CD14-positive monocyte (primary cell): Measurements from ENCODE around the gene RPS6KA5. TPM values are rescaled to one million over a fixed set of nuclear protein-coding genes. Genes with fewer than 3 reads are reported as not detected.
A peak's percentile ranks its signal among the peaks of the same experiment; 100 is the strongest.
"Not testable (repeated sequence)": the region's sequence is repeated elsewhere in the genome, so short reads cannot be mapped to it uniquely, and the experiment has no call there.

Experiments
- DNase-seq, 3 donors: peaks; one replicate each; pipeline ENCODE4 v3.0.0-alpha.2; 2011 to 2022
- H2AFZ ChIP-seq: 2 replicates; pipeline ENCODE4 v1.6.0; 2012; ENCODE audit warnings: mild to moderate bottlenecking, low read depth, low read length, inconsistent platforms; ENCODE audit not compliant: insufficient read depth, poor library complexity, severe bottlenecking
- H3K27ac ChIP-seq, 2 donors: 1 replicate in 1 of 2; 2 replicates in 1 of 2; pipeline ENCODE4 v1.5.1; 2012 to 2013; ENCODE audit warnings: low read length in 2 of 2, control low read depth in 1 of 2, inconsistent platforms in 1 of 2, low read depth in 1 of 2, mild to moderate bottlenecking in 1 of 2
- H3K27me3 ChIP-seq, 2 donors: one replicate each; pipeline versions ENCODE4 v1.6.0 to v1.6.1; 2011 to 2013; ENCODE audit warnings: low read length in 2 of 2; ENCODE audit not compliant: control insufficient read depth in 2 of 2, insufficient read depth in 2 of 2
- H3K36me3 ChIP-seq, 2 donors: replicated peaks in 1 of 2; 1 replicate in 1 of 2; 2 replicates in 1 of 2; pipeline versions ENCODE4 v1.5.1 to v1.6.1; 2012 to 2013; ENCODE audit warnings: low read length in 2 of 2, control low read depth in 1 of 2, inconsistent platforms in 1 of 2, mild to moderate bottlenecking in 1 of 2; ENCODE audit not compliant: insufficient read depth in 2 of 2, control insufficient read depth in 1 of 2
- H3K4me1 ChIP-seq, 2 donors: 1 replicate in 1 of 2; 2 replicates in 1 of 2; pipeline versions ENCODE4 v1.5.1 to v1.6.1; 2012 to 2013; ENCODE audit warnings: low read length in 2 of 2, control low read depth in 1 of 2, inconsistent platforms in 1 of 2, mild to moderate bottlenecking in 1 of 2, moderate library complexity in 1 of 2; ENCODE audit not compliant: insufficient read depth in 2 of 2, control insufficient read depth in 1 of 2
- H3K4me2 ChIP-seq: replicated peaks from 2 replicates; pipeline ENCODE3; 2012; ENCODE audit warnings: low read length, moderate library complexity, mild to moderate bottlenecking; ENCODE audit not compliant: poor library complexity, severe bottlenecking; ENCODE audit errors: extremely low read depth
- H3K4me3 ChIP-seq, 3 experiments: fragments of 200-600 bp in 1 of 3; sonication (generic) in 1 of 3; replicated peaks in 1 of 3; 1 replicate in 2 of 3; 2 replicates in 1 of 3; pipeline ENCODE4 v1.5.1; 2011 to 2013; ENCODE audit warnings: low read length in 3 of 3, mild to moderate bottlenecking in 3 of 3, control low read depth in 2 of 3, low read depth in 2 of 3, inconsistent platforms in 1 of 3, moderate library complexity in 1 of 3
- H3K79me2 ChIP-seq: 2 replicates; pipeline ENCODE4 v1.6.0; 2012; ENCODE audit warnings: mild to moderate bottlenecking, control low read depth, inconsistent platforms, low read length, moderate library complexity; ENCODE audit not compliant: insufficient read depth
- H3K9ac ChIP-seq: 2 replicates; pipeline ENCODE4 v1.6.0; 2017; ENCODE audit warnings: low read length, mild to moderate bottlenecking; ENCODE audit not compliant: insufficient read depth, poor library complexity, severe bottlenecking
- H3K9me3 ChIP-seq, 2 donors: replicated peaks in 1 of 2; 1 replicate in 1 of 2; 2 replicates in 1 of 2; pipeline versions ENCODE4 v1.5.1 to v1.6.1; 2012 to 2013; ENCODE audit warnings: low read length in 2 of 2, control low read depth in 1 of 2; ENCODE audit not compliant: control insufficient read depth in 1 of 2, insufficient read depth in 1 of 2
- H4K20me1 ChIP-seq: 2 replicates; pipeline ENCODE4 v1.6.0; 2012; ENCODE audit warnings: mild to moderate bottlenecking, low read length, control low read depth, moderate library complexity; ENCODE audit not compliant: insufficient read depth
- H3K27ac Mint-ChIP-seq, 7 donors: one replicate each; pipeline ENCODE4 v1.8.0; 2020; ENCODE audit warnings: mild to moderate bottlenecking in 7 of 7, mixed read lengths in 7 of 7, moderate library complexity in 6 of 7, inconsistent platforms in 2 of 7
- H3K27me3 Mint-ChIP-seq, 3 donors: one replicate each; pipeline ENCODE4 v1.8.0; 2021 to 2022; ENCODE audit warnings: low read depth in 3 of 3, mild to moderate bottlenecking in 3 of 3, mixed read lengths in 3 of 3, moderate library complexity in 3 of 3, inconsistent platforms in 1 of 3
- H3K36me3 Mint-ChIP-seq, 2 donors: one replicate each; pipeline ENCODE4 v1.8.0; 2020; ENCODE audit warnings: mixed read lengths in 2 of 2, inconsistent platforms in 1 of 2, mild to moderate bottlenecking in 1 of 2
- H3K4me1 Mint-ChIP-seq: one replicate; pipeline ENCODE4 v1.8.0; 2020; ENCODE audit warnings: mild to moderate bottlenecking, mixed read lengths
- H3K4me3 Mint-ChIP-seq, 2 donors: one replicate each; pipeline ENCODE4 v1.8.0; 2020; ENCODE audit warnings: mild to moderate bottlenecking in 2 of 2, mixed read lengths in 2 of 2, moderate library complexity in 1 of 2
- H3K9me3 Mint-ChIP-seq, 7 donors: one replicate each; pipeline ENCODE4 v1.8.0; 2020 to 2022; ENCODE audit warnings: mixed read lengths in 7 of 7, mild to moderate bottlenecking in 6 of 7, moderate library complexity in 6 of 7, inconsistent platforms in 2 of 7
- WGBS: methylation state at CpG from one replicate; pipeline ENCODE4 v1.1.5; 2013; ENCODE audit warnings: missing lambda C conversion rate; ENCODE audit not compliant: insufficient coverage; 5-methylcytosine and 5-hydroxymethylcytosine counted together
- intact Hi-C, 2 donors: fragments of 100-400 bp; cut with micrococcal nuclease; formaldehyde crosslinking; loops; one replicate each; pipeline versions ENCODE4 v1.15.0 to v1.15.1; 2023
- polyA plus RNA-seq, 3 donors: library from polyadenylated mRNA; depleted of rRNA in 1 of 3; unstranded in 2 of 3; stranded (reverse) in 1 of 3; fragments of 300-500 nt in 2 of 3; fragments of >200 nt in 1 of 3; fragmentation: Illumina TruSeq in 2 of 3; gene quantifications; 1 replicate in 2 of 3; 2 replicates in 1 of 3; pipeline ENCODE4 v1.2.3, GENCODE V29; 2012 to 2021
- TF ChIP-seq, protein P1 (sequence below): fragments of 200-600 bp; IDR thresholded peaks from one replicate; pipeline ENCODE4 v1.8.0; 2022; ENCODE audit warnings: antibody characterized with exemption, mild to moderate bottlenecking

The RPS6KA5 gene
- polyA plus RNA-seq, 3 donors, result 4.4 to 10.1 (median 7.9) TPM

DNA sequence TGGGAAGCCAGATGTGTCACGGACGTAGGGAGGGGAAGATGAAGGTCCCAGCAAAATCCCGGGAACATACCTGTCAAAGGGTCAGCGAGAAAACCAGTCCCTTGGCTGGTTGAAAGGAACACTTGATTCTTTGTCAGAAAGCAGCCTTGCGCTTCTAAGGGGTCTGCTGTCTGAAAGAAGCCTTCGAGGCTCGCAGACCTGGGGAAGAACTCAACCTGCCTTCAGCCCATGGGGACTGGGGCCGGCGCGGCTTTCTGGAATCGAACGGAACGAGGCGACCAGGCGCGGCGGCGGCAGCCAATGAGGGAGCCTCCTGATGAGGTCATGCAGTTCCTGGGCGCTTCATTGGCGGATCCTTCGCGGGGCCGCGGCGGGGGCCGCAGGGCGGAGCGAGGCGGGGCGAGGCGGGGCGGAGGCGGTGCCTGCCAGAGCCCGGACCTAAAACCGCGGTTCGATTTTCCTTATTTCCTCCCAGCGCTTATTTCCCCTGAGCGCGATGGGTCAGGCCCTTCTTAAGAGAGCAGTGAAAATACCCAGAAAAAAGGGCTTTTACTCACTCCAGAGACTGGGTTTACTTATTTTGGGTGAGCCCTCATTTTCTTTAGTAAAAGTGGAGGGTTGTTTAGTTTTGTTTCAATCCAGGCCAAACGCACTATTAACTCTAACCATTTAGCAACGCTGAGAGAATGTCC lies 232.4 kb downstream of the RPS6KA5 start:
- Histone ChIP-seq H3K9ac (peak overlapping the region; percentile 53), H3K4me2 (peak overlapping the region; percentile 88), H4K20me1 (no peaks in the 10 kb centered on the region), H3K27me3 (no peaks in the 10 kb centered on the region), H3K27ac (peak overlapping the region; percentile 86 to 90), H3K4me3 (peak overlapping the region; percentile 39 to 75 (median 44)), H3K36me3 (no peaks in the 10 kb centered on the region), H3K79me2 (no peaks in the 10 kb centered on the region), H3K4me1 (peaks cover 20 to 23% of the 10 kb centered on the region in 2 donors), H2AFZ (peak overlapping the region; percentile 89), H3K9me3 (peaks cover 13 to 23% of the 10 kb centered on the region in 2 donors)
- intact Hi-C loops, result loop anchor here in 1 of 2 donors (5.0 to 10.0 kb wide), 2 partner anchors 71 to 423 kb away; no protein-coding TSS in a partner anchor
- Mint-ChIP-seq H3K9me3 (peaks cover 10 to 39% (median 24%) of the 10 kb centered on the region in 7 donors), H3K4me3 (peak overlapping the region; percentile 72 to 85), H3K36me3 (no peaks in the 10 kb centered on the region), H3K27ac (peak overlapping the region; percentile 90 to 95 (median 93)), H3K4me1 (peaks cover 19% of the 10 kb centered on the region), H3K27me3 (peaks cover 2 to 9% (median 6%) of the 10 kb centered on the region in 3 donors)
- DNase-seq, result peak; percentile 77 to 88 (median 87)
- TF ChIP-seq, protein P1, sequence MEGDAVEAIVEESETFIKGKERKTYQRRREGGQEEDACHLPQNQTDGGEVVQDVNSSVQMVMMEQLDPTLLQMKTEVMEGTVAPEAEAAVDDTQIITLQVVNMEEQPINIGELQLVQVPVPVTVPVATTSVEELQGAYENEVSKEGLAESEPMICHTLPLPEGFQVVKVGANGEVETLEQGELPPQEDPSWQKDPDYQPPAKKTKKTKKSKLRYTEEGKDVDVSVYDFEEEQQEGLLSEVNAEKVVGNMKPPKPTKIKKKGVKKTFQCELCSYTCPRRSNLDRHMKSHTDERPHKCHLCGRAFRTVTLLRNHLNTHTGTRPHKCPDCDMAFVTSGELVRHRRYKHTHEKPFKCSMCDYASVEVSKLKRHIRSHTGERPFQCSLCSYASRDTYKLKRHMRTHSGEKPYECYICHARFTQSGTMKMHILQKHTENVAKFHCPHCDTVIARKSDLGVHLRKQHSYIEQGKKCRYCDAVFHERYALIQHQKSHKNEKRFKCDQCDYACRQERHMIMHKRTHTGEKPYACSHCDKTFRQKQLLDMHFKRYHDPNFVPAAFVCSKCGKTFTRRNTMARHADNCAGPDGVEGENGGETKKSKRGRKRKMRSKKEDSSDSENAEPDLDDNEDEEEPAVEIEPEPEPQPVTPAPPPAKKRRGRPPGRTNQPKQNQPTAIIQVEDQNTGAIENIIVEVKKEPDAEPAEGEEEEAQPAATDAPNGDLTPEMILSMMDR, result no peak
- 2% methylated on average over 30 of the region's 42 CpGs for WGBS

DNA sequence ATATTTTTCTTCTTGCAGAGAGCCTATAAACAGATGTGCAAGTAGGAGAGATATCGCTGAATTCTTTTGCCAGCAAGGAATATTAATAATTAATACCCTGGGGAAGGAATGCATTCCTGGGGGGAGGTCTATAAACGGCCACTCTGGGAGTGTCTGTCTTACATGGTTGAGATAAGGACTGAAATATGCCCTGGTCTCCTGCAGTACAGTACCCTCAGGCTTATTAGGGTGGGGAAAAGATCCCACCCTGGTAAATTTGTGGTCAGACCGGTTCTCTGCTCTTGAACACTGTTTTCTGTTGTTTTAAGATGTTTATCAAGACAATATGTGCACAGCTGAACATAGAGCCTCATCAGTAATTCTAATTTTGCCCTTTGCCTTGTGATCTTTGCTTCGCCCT lies 236.9 kb downstream of the RPS6KA5 start:
- DNase-seq, H3K36me3 ChIP-seq, H3K27ac ChIP-seq, H3K27me3 Mint-ChIP-seq, H3K27me3 ChIP-seq, H3K4me3 Mint-ChIP-seq, H3K9ac ChIP-seq, H4K20me1 ChIP-seq, H3K4me3 ChIP-seq, H3K27ac Mint-ChIP-seq, H3K4me2 ChIP-seq, H3K79me2 ChIP-seq, H2AFZ ChIP-seq, H3K36me3 Mint-ChIP-seq: not testable (repeated sequence)
- intact Hi-C loops, result loop anchor here in 1 of 2 donors (10.0 kb wide), 1 partner anchor 419 kb away; no protein-coding TSS in a partner anchor
- Histone ChIP-seq H3K9me3 (peaks cover 24 to 34% of the 10 kb centered on the region in 2 donors), H3K4me1 (peaks cover 9 to 11% of the 10 kb centered on the region in 2 donors)
- Mint-ChIP-seq H3K4me1 (peaks cover 13% of the 10 kb centered on the region), H3K9me3 (peaks cover 18 to 49% (median 33%) of the 10 kb centered on the region in 7 donors)
- 100% methylated on average over 1 of the region's 4 CpGs for WGBS
